Measurements from ENCODE around the gene PARP11. TPM values are rescaled to one million over a fixed set of nuclear protein-coding genes. Genes with fewer than 3 reads are reported as not detected.
A peak's percentile ranks its signal among the peaks of the same experiment; 100 is the strongest.

The PARP11 gene
- total RNA-seq, 2 experiments from 2014 or later: 3.8 to 15.7 TPM

DNA sequence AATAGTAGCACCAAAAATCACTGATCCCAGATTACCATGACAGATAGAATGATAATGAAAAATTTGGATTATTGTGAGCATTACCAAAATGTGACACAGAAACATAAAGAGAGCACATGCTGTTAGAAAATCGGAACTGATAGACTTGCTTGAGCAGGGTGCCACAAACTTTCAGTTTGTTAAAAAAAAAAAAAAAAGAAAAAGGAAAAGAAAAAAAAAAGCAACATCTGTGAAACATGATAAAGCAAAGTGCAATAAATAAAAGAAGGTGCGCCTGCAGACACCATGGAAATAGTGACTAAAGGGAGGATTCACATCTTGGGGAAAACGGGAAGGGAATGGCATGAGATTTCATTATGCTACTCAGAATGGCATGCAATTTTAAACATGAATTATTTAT, 6.6 kb upstream of the PARP11 start:
- POLR2A ChIA-PET: no interaction called here
- no peak overlapping the region for H2AFZ ChIP-seq (ENCODE audit: low read length)
- BruUV-seq (replicated peaks): no TSS peak
- DNase-seq (ENCODE audit: low spot score): no peak
- no peaks in the 10 kb centered on the region for H4K20me1 ChIP-seq (ENCODE audit: insufficient read depth, low read length)
- no peaks in the 10 kb centered on the region for H3K4me1 ChIP-seq (ENCODE audit: insufficient read depth, low read length, poor library complexity, severe bottlenecking)
- no peaks in the 10 kb centered on the region for H3K9me3 ChIP-seq (ENCODE audit: low read length)
- H3K36me3 ChIP-seq (ENCODE audit: insufficient read depth, low read length): no peaks in the 10 kb centered on the region
- CTCF ChIA-PET (ENCODE audit: unreplicated experiment): no interaction called here
- intact Hi-C loops (cut with micrococcal nuclease; ENCODE audit: unreplicated experiment): no loop called here
- H3K27ac ChIP-seq (ENCODE audit: low read depth, low read length, poor library complexity, severe bottlenecking): no peak overlapping the region
- TF ChIP-seq, protein P1, sequence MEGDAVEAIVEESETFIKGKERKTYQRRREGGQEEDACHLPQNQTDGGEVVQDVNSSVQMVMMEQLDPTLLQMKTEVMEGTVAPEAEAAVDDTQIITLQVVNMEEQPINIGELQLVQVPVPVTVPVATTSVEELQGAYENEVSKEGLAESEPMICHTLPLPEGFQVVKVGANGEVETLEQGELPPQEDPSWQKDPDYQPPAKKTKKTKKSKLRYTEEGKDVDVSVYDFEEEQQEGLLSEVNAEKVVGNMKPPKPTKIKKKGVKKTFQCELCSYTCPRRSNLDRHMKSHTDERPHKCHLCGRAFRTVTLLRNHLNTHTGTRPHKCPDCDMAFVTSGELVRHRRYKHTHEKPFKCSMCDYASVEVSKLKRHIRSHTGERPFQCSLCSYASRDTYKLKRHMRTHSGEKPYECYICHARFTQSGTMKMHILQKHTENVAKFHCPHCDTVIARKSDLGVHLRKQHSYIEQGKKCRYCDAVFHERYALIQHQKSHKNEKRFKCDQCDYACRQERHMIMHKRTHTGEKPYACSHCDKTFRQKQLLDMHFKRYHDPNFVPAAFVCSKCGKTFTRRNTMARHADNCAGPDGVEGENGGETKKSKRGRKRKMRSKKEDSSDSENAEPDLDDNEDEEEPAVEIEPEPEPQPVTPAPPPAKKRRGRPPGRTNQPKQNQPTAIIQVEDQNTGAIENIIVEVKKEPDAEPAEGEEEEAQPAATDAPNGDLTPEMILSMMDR (conservative IDR thresholded peaks at IDR 0.05; ENCODE audit: low read length): no peak
- TF ChIP-seq EZH2phosphoT487 (IDR thresholded peaks at IDR 0.05; ENCODE audit: borderline replicate concordance, low read depth, low read length): no peak
- H3K79me2 ChIP-seq (ENCODE audit: insufficient read depth, low read depth, low read length): no peaks in the 10 kb centered on the region
- no peak overlapping the region for H3K4me2 ChIP-seq (ENCODE audit: low read length)
- no peak overlapping the region for H3K4me3 ChIP-seq (ENCODE audit: low read depth, low read length, poor library complexity, severe bottlenecking)
- no peaks in the 10 kb centered on the region for H3K9me2 ChIP-seq (ENCODE audit: insufficient read depth, low read length)

DNA sequence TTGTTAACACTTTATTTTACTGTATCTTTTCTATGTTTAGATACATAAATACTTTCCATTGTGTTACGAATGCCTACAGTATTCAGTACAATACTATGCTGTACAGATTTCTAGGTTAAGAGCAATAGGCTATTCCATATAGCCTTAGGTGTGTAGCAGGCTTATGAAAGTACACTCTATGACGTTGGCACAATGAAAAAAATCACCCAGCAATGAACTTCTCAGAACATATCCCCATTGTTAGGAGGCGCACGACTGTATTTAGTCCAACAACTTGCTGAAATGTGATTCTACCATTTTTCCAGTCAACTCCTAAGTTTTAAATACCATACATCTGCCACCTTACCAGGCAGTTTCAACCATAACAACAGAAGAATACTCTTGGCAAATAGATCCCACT, 1.8 kb downstream of the PARP11 start:
- ChIA-PET POLR2A (no interaction called here), CTCF (ENCODE audit: unreplicated experiment) (no interaction called here)
- H3K79me2 ChIP-seq (ENCODE audit: insufficient read depth, low read depth, low read length): peaks cover 39% of the 10 kb centered on the region
- peaks cover 36% of the 10 kb centered on the region for H3K4me1 ChIP-seq (ENCODE audit: insufficient read depth, low read length, poor library complexity, severe bottlenecking)
- no peak for DNase-seq (ENCODE audit: low spot score)
- peak overlapping the region; percentile 49 for H3K27ac ChIP-seq (ENCODE audit: low read depth, low read length, poor library complexity, severe bottlenecking)
- H4K20me1 ChIP-seq (ENCODE audit: insufficient read depth, low read length): no peaks in the 10 kb centered on the region
- H3K4me2 ChIP-seq (ENCODE audit: low read length): peak overlapping the region; percentile 89
- TF ChIP-seq EZH2phosphoT487 (IDR thresholded peaks at IDR 0.05; ENCODE audit: borderline replicate concordance, low read depth, low read length): no peak
- TF ChIP-seq, protein P1 (conservative IDR thresholded peaks at IDR 0.05; ENCODE audit: low read length): no peak
- H3K36me3 ChIP-seq (ENCODE audit: insufficient read depth, low read length): no peaks in the 10 kb centered on the region; the same call in 1 of the 2 replicates
- intact Hi-C loops (cut with micrococcal nuclease; ENCODE audit: unreplicated experiment): loop anchor here (5.0 kb wide), 1 partner anchor 451 kb away; the partner anchor contains the start of gene TIGAR
- peak overlapping the region; percentile 80 for H3K4me3 ChIP-seq (ENCODE audit: low read depth, low read length, poor library complexity, severe bottlenecking)
- H2AFZ ChIP-seq (ENCODE audit: low read length): no peak overlapping the region
- H3K9me2 ChIP-seq (ENCODE audit: insufficient read depth, low read length): no peaks in the 10 kb centered on the region
- H3K9me3 ChIP-seq (ENCODE audit: low read length): peaks cover 13% of the 10 kb centered on the region; the same call in 1 of the 2 replicates
- BruUV-seq (replicated peaks): no TSS peak

DNA sequence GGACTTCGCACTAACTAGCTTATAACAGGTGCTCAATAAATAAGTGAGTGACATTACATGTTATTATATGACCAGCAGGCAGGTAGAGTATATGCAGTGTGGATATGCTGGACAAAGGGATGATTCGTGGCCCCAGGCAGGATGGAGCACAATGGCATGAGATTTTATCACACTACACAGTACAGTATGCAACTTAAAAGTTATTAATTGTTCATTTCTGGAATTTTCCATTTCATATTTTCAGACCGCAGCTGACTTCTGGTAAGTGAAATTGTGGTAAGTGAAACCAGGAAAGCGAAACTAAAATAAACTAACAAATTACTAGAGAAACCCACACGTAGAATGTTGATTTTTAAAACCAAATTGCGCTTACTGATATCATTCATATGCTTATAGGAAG, 3.3 kb downstream of the PARP11 start:
- no peak for DNase-seq (ENCODE audit: low spot score)
- intact Hi-C loops (cut with micrococcal nuclease; ENCODE audit: unreplicated experiment): loop anchor here (5.0 kb wide), 1 partner anchor 452 kb away; the partner anchor contains the start of gene TIGAR
- H3K36me3 ChIP-seq (ENCODE audit: insufficient read depth, low read length): peaks cover 4% of the 10 kb centered on the region; the same call in 1 of the 2 replicates
- CTCF ChIA-PET (ENCODE audit: unreplicated experiment): no interaction called here
- peaks cover 36% of the 10 kb centered on the region for H3K4me1 ChIP-seq (ENCODE audit: insufficient read depth, low read length, poor library complexity, severe bottlenecking)
- H3K79me2 ChIP-seq (ENCODE audit: insufficient read depth, low read depth, low read length): peaks cover 39% of the 10 kb centered on the region
- H2AFZ ChIP-seq (ENCODE audit: low read length): peak overlapping the region; percentile 24; the same call in 1 of the 2 replicates
- peak overlapping the region; percentile 89 for H3K4me2 ChIP-seq (ENCODE audit: low read length)
- H4K20me1 ChIP-seq (ENCODE audit: insufficient read depth, low read length): no peaks in the 10 kb centered on the region
- peak overlapping the region; percentile 80 for H3K4me3 ChIP-seq (ENCODE audit: low read depth, low read length, poor library complexity, severe bottlenecking)
- H3K9me2 ChIP-seq (ENCODE audit: insufficient read depth, low read length): no peaks in the 10 kb centered on the region
- POLR2A ChIA-PET: interaction anchor here (0.8 kb wide), 1 partner anchor 12 kb away, joined by 3 read pairs; no protein-coding TSS in a partner anchor
- H3K9me3 ChIP-seq (ENCODE audit: low read length): peaks cover 27% of the 10 kb centered on the region; the same call in 1 of the 2 replicates
- no peak for TF ChIP-seq EZH2phosphoT487 (IDR thresholded peaks at IDR 0.05; ENCODE audit: borderline replicate concordance, low read depth, low read length)
- TF ChIP-seq, protein P1 (conservative IDR thresholded peaks at IDR 0.05; ENCODE audit: low read length): no peak
- no peak overlapping the region for H3K27ac ChIP-seq (ENCODE audit: low read depth, low read length, poor library complexity, severe bottlenecking)
- BruUV-seq (replicated peaks): no TSS peak
